OCI-LY7 (cell line): Measurements from ENCODE around the gene CTNNBL1. TPM values are rescaled to one million over a fixed set of nuclear protein-coding genes. Genes with fewer than 3 reads are reported as not detected.

Source experiments
- BruUV-seq: library from RNA; stranded (reverse); fragments of 400-500 nt; replicated peaks from 2 replicates; lab custom pipeline; 2021; lab: Mats Ljungman, UMichigan
- CTCF ChIA-PET: fragments of 300-600 bp; sonication (Branson Sonifier 250); formaldehyde crosslinking; loops from one replicate; lab custom pipeline; 2022; ENCODE audit warnings: antibody characterized with exemption; ENCODE audit not compliant: unreplicated experiment; lab: Charles Lee
- POLR2A ChIA-PET: fragments of 300-600 bp; sonication (Branson Sonifier 250); formaldehyde crosslinking; loops from one replicate; lab custom pipeline; 2022; ENCODE audit warnings: antibody characterized with exemption; lab: Charles Lee
- DNase-seq: peaks from one replicate; pipeline ENCODE4 v3.0.0-alpha.2; 2015; ENCODE audit warnings: low spot score
- H2AFZ ChIP-seq: fragments of 200-600 bp; sonication (generic), shearing (Covaris generic); 2 replicates; pipeline ENCODE4 v1.6.1; 2014; ENCODE audit warnings: mild to moderate bottlenecking, antibody characterized with exemption, low read length, moderate library complexity
- H3K27ac ChIP-seq: fragments of 200-600 bp; sonication (generic); 2 replicates; pipeline ENCODE4 v1.5.1; 2014; ENCODE audit warnings: mixed run types, low read depth, mild to moderate bottlenecking, moderate library complexity, low read length, inconsistent platforms; ENCODE audit not compliant: poor library complexity, severe bottlenecking
- H3K36me3 ChIP-seq: fragments of 200-600 bp; sonication (generic); 2 replicates; pipeline ENCODE4 v1.6.1; 2014; ENCODE audit warnings: mild to moderate bottlenecking, antibody characterized with exemption, low read length, moderate library complexity, mixed read lengths; ENCODE audit not compliant: insufficient read depth
- H3K4me1 ChIP-seq: fragments of 200-600 bp; sonication (generic); 2 replicates; pipeline ENCODE4 v1.5.1; 2014; ENCODE audit warnings: mild to moderate bottlenecking, low read length; ENCODE audit not compliant: insufficient read depth, poor library complexity, severe bottlenecking
- H3K4me2 ChIP-seq: fragments of 200-600 bp; sonication (generic); 2 replicates; pipeline ENCODE4 v1.6.1; 2014; ENCODE audit warnings: mild to moderate bottlenecking, low read length
- H3K4me3 ChIP-seq: fragments of 200-600 bp; sonication (generic); 2 replicates; pipeline ENCODE4 v1.5.1; 2014; ENCODE audit warnings: mild to moderate bottlenecking, low read depth, low read length; ENCODE audit not compliant: poor library complexity, severe bottlenecking
- H3K79me2 ChIP-seq: fragments of 200-600 bp; sonication (generic); 2 replicates; pipeline ENCODE4 v1.6.1; 2016; ENCODE audit warnings: low read depth, mild to moderate bottlenecking, low read length, moderate library complexity, mixed read lengths; ENCODE audit not compliant: insufficient read depth
- H3K9me2 ChIP-seq: fragments of 200-600 bp; sonication (generic); 2 replicates; pipeline ENCODE4 v1.6.1; 2016; ENCODE audit warnings: mild to moderate bottlenecking, low read length, mixed read lengths; ENCODE audit not compliant: insufficient read depth
- H3K9me3 ChIP-seq: fragments of 200-600 bp; sonication (generic); 2 replicates; pipeline ENCODE4 v1.6.1; 2014; ENCODE audit warnings: mild to moderate bottlenecking, mixed run types, low read length, mixed read lengths
- H4K20me1 ChIP-seq: fragments of 200-600 bp; sonication (generic); 2 replicates; pipeline ENCODE4 v1.6.1; 2014; ENCODE audit warnings: mild to moderate bottlenecking, antibody characterized with exemption, low read length, moderate library complexity, mixed read lengths; ENCODE audit not compliant: insufficient read depth
- CTCF ChIP-seq: fragments of 200-600 bp; sonication (generic); conservative IDR thresholded peaks from 2 replicates; pipeline ENCODE4 v1.5.1; 2014; ENCODE audit warnings: mild to moderate bottlenecking, antibody characterized with exemption, low read length, moderate library complexity, mixed read lengths
- EZH2phosphoT487 ChIP-seq: fragments of 200-600 bp; sonication (generic); IDR thresholded peaks from 2 replicates; pipeline ENCODE4 v1.6.1; 2018; ENCODE audit warnings: low read depth, borderline replicate concordance, mild to moderate bottlenecking, mixed run types, antibody characterized with exemption, low read length, moderate library complexity, mixed read lengths
- intact Hi-C: fragments of 100-400 bp; cut with micrococcal nuclease; formaldehyde crosslinking; loops from one replicate; pipeline ENCODE4 v1.10.0; 2022; ENCODE audit not compliant: unreplicated experiment
- total RNA-seq, 2 experiments: library from RNA; depleted of rRNA in 1 of 2; stranded (reverse); fragments of >200 nt in 1 of 2; shearing (Covaris generic) in 1 of 2; gene quantifications; 2 replicates each; pipeline ENCODE4 v1.2.3, GENCODE V29; 2014 to 2022

Gene CTNNBL1
- total RNA-seq, 2 experiments from 2014 or later, result 38.0 to 90.0 TPM

- Histone ChIP-seq H3K36me3 (peaks cover 64% of the 10 kb centered on the region), H3K4me3 (no peak overlapping the region), H3K9me2 (no peaks in the 10 kb centered on the region), H3K27ac (no peak overlapping the region), H3K4me2 (no peak overlapping the region), H3K9me3 (no peaks in the 10 kb centered on the region), H4K20me1 (no peaks in the 10 kb centered on the region), H3K4me1 (no peaks in the 10 kb centered on the region), H2AFZ (no peak overlapping the region), H3K79me2 (no peaks in the 10 kb centered on the region)
- POLR2A ChIA-PET, result no interaction called here
- no peak for DNase-seq
- intact Hi-C loops, result no loop called here
- no peak for TF ChIP-seq EZH2phosphoT487
- TF ChIP-seq CTCF, result no peak
- CTCF ChIA-PET, result no interaction called here
- no TSS peak for BruUV-seq
Measured at GRCh38 chr20:37770908-37771307, 77.1 kb downstream of the CTNNBL1 start.

- POLR2A ChIA-PET, result interaction anchor here (0.8 kb wide), 1 partner anchor 8 kb away, joined by 3 read pairs; no protein-coding TSS in a partner anchor
Measured at GRCh38 chr20:37773291-37773826, 79.5 kb downstream of the CTNNBL1 start.

GRCh38 chr20:37774156-37774555 lies 80.3 kb downstream of the CTNNBL1 start:
- intact Hi-C loops, result no loop called here
- Histone ChIP-seq H3K36me3 (peaks cover 67% of the 10 kb centered on the region), H3K27ac (no peak overlapping the region), H3K9me3 (no peaks in the 10 kb centered on the region), H3K9me2 (no peaks in the 10 kb centered on the region), H3K4me3 (no peak overlapping the region), H4K20me1 (no peaks in the 10 kb centered on the region), H3K4me2 (no peak overlapping the region), H3K4me1 (no peaks in the 10 kb centered on the region), H3K79me2 (no peaks in the 10 kb centered on the region), H2AFZ (no peak overlapping the region)
- CTCF ChIA-PET, result no interaction called here
- POLR2A ChIA-PET, result interaction anchor here (1.1 kb wide), 1 partner anchor 30 kb away, joined by 3 read pairs; no protein-coding TSS in a partner anchor
- no peak for DNase-seq
- TF ChIP-seq EZH2phosphoT487 (no peak), CTCF (no peak)
- no TSS peak for BruUV-seq

More at GRCh38 chr20:37773291-37773826, 79.5 kb downstream of the CTNNBL1 start:
- peaks cover 64% of the 10 kb centered on the region for H3K36me3 ChIP-seq
- no peaks in the 10 kb centered on the region for H4K20me1 ChIP-seq
- H3K27ac ChIP-seq, result no peak overlapping the region
- intact Hi-C loops, result no loop called here
- no peaks in the 10 kb centered on the region for H3K9me2 ChIP-seq
- H2AFZ ChIP-seq, result no peak overlapping the region
- no TSS peak for BruUV-seq
- no peak overlapping the region for H3K4me3 ChIP-seq
- CTCF ChIA-PET, result no interaction called here
- no peaks in the 10 kb centered on the region for H3K4me1 ChIP-seq
- H3K9me3 ChIP-seq, result no peaks in the 10 kb centered on the region
- no peaks in the 10 kb centered on the region for H3K79me2 ChIP-seq
- TF ChIP-seq EZH2phosphoT487, result no peak
- no peak for DNase-seq
- no peak overlapping the region for H3K4me2 ChIP-seq
